ENCODE results near the gene DNMT3L.
"Not testable (repeated sequence)": the region's sequence is repeated elsewhere in the genome, so short reads cannot be mapped to it uniquely, and the experiment has no call there.

Gene DNMT3L

GRCh38 chr21:44261675-44262295 lies at the start of gene DNMT3L:
Gene DNMT3L (minus strand): TSS chr21:44261897. CDS start chr21:44261259, 638 bp downstream.
- DNase-seq, result peak in 1 of 10 donors; percentile 56
- intact Hi-C loops (cut with DNase I), result no loop called here

GRCh38 chr21:44310628-44311507 lies 49.2 kb upstream of the DNMT3L start:
- DNase-seq, result no peak
- intact Hi-C loops (cut with DNase I), result no loop called here

- intact Hi-C loops (cut with DNase I), result no loop called here
- no peak for DNase-seq
Measured at GRCh38 chr21:44306936-44307704, 45.4 kb upstream of the DNMT3L start.

GRCh38 chr21:44305691-44306090 lies 44.0 kb upstream of the DNMT3L start:
- intact Hi-C loops (cut with DNase I), result no loop called here
- peak in 1 of 10 donors; percentile 55 for DNase-seq

GRCh38 chr21:44304877-44305293 lies 43.2 kb upstream of the DNMT3L start:
- DNase-seq, result peak; percentile 53 to 96 (median 74)
- intact Hi-C loops (cut with DNase I), result loop anchor here (5.0 kb wide), 1 partner anchor 32 kb away; the partner anchor contains the start of gene CFAP410

- peak in 1 of 10 donors; percentile 47 for DNase-seq
- intact Hi-C loops (cut with DNase I), result loop anchor here (5.0 kb wide), 1 partner anchor 33 kb away; the partner anchor contains the start of gene CFAP410
Measured at GRCh38 chr21:44304011-44304616, 42.4 kb upstream of the DNMT3L start.

GRCh38 chr21:44303490-44303981 lies 41.8 kb upstream of the DNMT3L start:
- intact Hi-C loops (cut with DNase I), result loop anchor here (5.0 kb wide), 1 partner anchor 34 kb away; the partner anchor contains the start of gene CFAP410
- DNase-seq, result no peak

- intact Hi-C loops (cut with DNase I), result loop anchor here (5.0 kb wide), 1 partner anchor 35 kb away; the partner anchor contains the start of gene CFAP410
- DNase-seq, result not testable (repeated sequence)
Measured at GRCh38 chr21:44302573-44303401, 41.1 kb upstream of the DNMT3L start.

- DNase-seq, result peak in 5 of 10 donors; percentile 40 to 92 (median 57)
- intact Hi-C loops (cut with DNase I), result loop anchor here (5.0 kb wide), 1 partner anchor 35 kb away; the partner anchor contains the start of gene CFAP410
Measured at GRCh38 chr21:44301961-44302406, 40.3 kb upstream of the DNMT3L start.

GRCh38 chr21:44301141-44301540 lies 39.4 kb upstream of the DNMT3L start:
- intact Hi-C loops (cut with DNase I), result loop anchor here (5.0 kb wide), 1 partner anchor 36 kb away; the partner anchor contains the start of gene CFAP410
- no peak for DNase-seq

- DNase-seq, result peak in 8 of 10 donors; percentile 38 to 92 (median 60)
- intact Hi-C loops (cut with DNase I), result loop anchor here (5.0 kb wide), 1 partner anchor 37 kb away; the partner anchor contains the start of gene CFAP410
Measured at GRCh38 chr21:44300262-44300959, 38.7 kb upstream of the DNMT3L start.

- peak in 9 of 10 donors; percentile 43 to 94 (median 61) for DNase-seq
- intact Hi-C loops (cut with DNase I), result loop anchor here (5.0 kb wide), 1 partner anchor 38 kb away; the partner anchor contains the start of gene CFAP410
Measured at GRCh38 chr21:44299458-44300261, 38.0 kb upstream of the DNMT3L start, which contains the start of gene PFKL. Gene PFKL (plus strand): TSS chr21:44300053. CDS start chr21:44300106, 53 bp downstream.

- no peak for DNase-seq
- intact Hi-C loops (cut with DNase I), result no loop called here
Measured at GRCh38 chr21:44299085-44299457, 37.4 kb upstream of the DNMT3L start.

- intact Hi-C loops (cut with DNase I), result no loop called here
- DNase-seq, result no peak
Measured at GRCh38 chr21:44298301-44298700, 36.6 kb upstream of the DNMT3L start.

GRCh38 chr21:44297525-44298290 lies 36.0 kb upstream of the DNMT3L start:
- peak; percentile 84 to 99 (median 90) for DNase-seq
- intact Hi-C loops (cut with DNase I), result no loop called here

GRCh38 chr21:44296916-44297315 lies 35.2 kb upstream of the DNMT3L start:
- intact Hi-C loops (cut with DNase I), result no loop called here
- no peak for DNase-seq
